ENCODE measurements around the gene CLDN9.

GRCh38 chr16:2966043-2966807 lies 46.5 kb upstream of the CLDN9 start:
- TF ChIP-seq POLR2A (IDR thresholded peaks at IDR 0.05; ENCODE audit: low read length) (no peak), GATA1 (IDR thresholded peaks at IDR 0.05; ENCODE audit: low read depth, low read length) (no peak)
